Measurements from ENCODE around the gene IL17B. TPM values are rescaled to one million over a fixed set of nuclear protein-coding genes. Genes with fewer than 3 reads are reported as not detected.

Gene IL17B
- total and polyA plus RNA-seq, 2 of the 13 experiments (the other 11 are each of a cell fraction or from before 2014, with no cell fraction given) = 0.29 to 2.6 TPM

GRCh38 chr5:149381986-149382338 is 2.9 kb upstream of the IL17B start (continued):
- TF ChIP-seq EP300 (IDR thresholded peaks at IDR 0.05; ENCODE audit: low read depth in 2 of 2, low read length in 2 of 2) (no peak), EP300 (CRISPR knock-in tag; IDR thresholded peaks at IDR 0.05; ENCODE audit: borderline replicate concordance) (no peak), ZNF687 (CRISPR knock-in tag; IDR thresholded peaks at IDR 0.05) (peak; percentile 71), PRDM10 (CRISPR knock-in tag; IDR thresholded peaks at IDR 0.05; ENCODE audit: low read depth) (no peak), ZNF564 (CRISPR knock-in tag; IDR thresholded peaks at IDR 0.05) (no peak), ZNF782 (CRISPR knock-in tag; IDR thresholded peaks at IDR 0.05; ENCODE audit: borderline replicate concordance) (no peak), STAG1 (CRISPR knock-in tag; IDR thresholded peaks at IDR 0.05) (peak; percentile 93), ZNF780A (CRISPR knock-in tag; IDR thresholded peaks at IDR 0.05) (no peak), HNF4A (CRISPR knock-in tag; IDR thresholded peaks at IDR 0.05) (peak; percentile 50; the same call in 1 of the 2 replicates), MIER2 (CRISPR knock-in tag; IDR thresholded peaks at IDR 0.05) (0 out of 2 replicates have a peak, but pooled peaks have one; percentile 37), KAT8 (CRISPR knock-in tag; IDR thresholded peaks at IDR 0.05) (peak; percentile 64), ETS1 (CRISPR knock-in tag; IDR thresholded peaks at IDR 0.05) (no peak), XRCC5 (optimal IDR thresholded peaks at IDR 0.05; ENCODE audit: low read length) (peak; percentile 57), MLXIP (CRISPR knock-in tag; IDR thresholded peaks at IDR 0.05; ENCODE audit: borderline replicate concordance) (no peak), SMC3 (IDR thresholded peaks at IDR 0.05; ENCODE audit: low read length) (peak; percentile 66), CERS6 (CRISPR knock-in tag; IDR thresholded peaks at IDR 0.05) (no peak), NR2F6 (IDR thresholded peaks at IDR 0.05) (peak; percentile 35; the same call in 1 of the 2 replicates), NR2F6 (CRISPR knock-in tag; IDR thresholded peaks at IDR 0.05) (peak; percentile 60), MED1 (CRISPR knock-in tag; IDR thresholded peaks at IDR 0.05) (peak; percentile 51; the same call in 1 of the 2 replicates)
